ENCODE measurements around the gene TIMM44.
"Not testable (repeated sequence)": the region's sequence is repeated elsewhere in the genome, so short reads cannot be mapped to it uniquely, and the experiment has no call there.

The TIMM44 gene

GRCh38 chr19:7898967-7899366 lies 44.5 kb downstream of the TIMM44 start:
- no peak overlapping the region for H3K4me3 ChIP-seq (ENCODE audit: low read depth, low read length)
- TF ChIP-seq MAX (IDR thresholded peaks at IDR 0.05; ENCODE audit: low read depth, low read length) (no peak), CTCF (IDR thresholded peaks at IDR 0.05; ENCODE audit: low read depth, low read length) (no peak), POLR2A (IDR thresholded peaks at IDR 0.05; ENCODE audit: extremely low read depth, insufficient read length) (no peak), MYC (IDR thresholded peaks at IDR 0.05; ENCODE audit: low read depth, low read length) (no peak)
- DNase-seq (ENCODE audit: low read depth) = no peak

- DNase-seq (ENCODE audit: low read depth) = peak; percentile 54
- TF ChIP-seq MYC (IDR thresholded peaks at IDR 0.05; ENCODE audit: low read depth, low read length) = no peak
- no peak for TF ChIP-seq POLR2A (IDR thresholded peaks at IDR 0.05; ENCODE audit: extremely low read depth, insufficient read length)
- no peak for TF ChIP-seq CTCF (IDR thresholded peaks at IDR 0.05; ENCODE audit: low read depth, low read length)
- TF ChIP-seq MAX (IDR thresholded peaks at IDR 0.05; ENCODE audit: low read depth, low read length) = no peak
- H3K4me3 ChIP-seq (ENCODE audit: low read depth, low read length) = no peak overlapping the region
Observed at GRCh38 chr19:7897292-7897691, 46.2 kb downstream of the TIMM44 start.

- no peak for TF ChIP-seq POLR2A (IDR thresholded peaks at IDR 0.05; ENCODE audit: extremely low read depth, insufficient read length)
- TF ChIP-seq CTCF (IDR thresholded peaks at IDR 0.05; ENCODE audit: low read depth, low read length) = no peak
- no peak for TF ChIP-seq MYC (IDR thresholded peaks at IDR 0.05; ENCODE audit: low read depth, low read length)
- TF ChIP-seq MAX (IDR thresholded peaks at IDR 0.05; ENCODE audit: low read depth, low read length) = no peak
- no peak for DNase-seq (ENCODE audit: low read depth)
- H3K4me3 ChIP-seq (ENCODE audit: low read depth, low read length) = no peak overlapping the region
Observed at GRCh38 chr19:7895565-7895964, 47.9 kb downstream of the TIMM44 start.

GRCh38 chr19:7894612-7895309 lies 48.7 kb downstream of the TIMM44 start:
- no peak overlapping the region for H3K4me3 ChIP-seq (ENCODE audit: low read depth, low read length)
- no peak for TF ChIP-seq CTCF (IDR thresholded peaks at IDR 0.05; ENCODE audit: low read depth, low read length)
- no peak for DNase-seq (ENCODE audit: low read depth)

- H3K4me3 ChIP-seq (ENCODE audit: low read depth, low read length); DNase-seq (ENCODE audit: low read depth): not testable (repeated sequence)
Observed at GRCh38 chr19:7893362-7894101, 49.9 kb downstream of the TIMM44 start.

- H3K4me3 ChIP-seq (ENCODE audit: low read depth, low read length) = no peak overlapping the region
- DNase-seq (ENCODE audit: low read depth) = no peak
- TF ChIP-seq POLR2A (IDR thresholded peaks at IDR 0.05; ENCODE audit: extremely low read depth, insufficient read length) = no peak
- no peak for TF ChIP-seq MAX (IDR thresholded peaks at IDR 0.05; ENCODE audit: low read depth, low read length)
- no peak for TF ChIP-seq MYC (IDR thresholded peaks at IDR 0.05; ENCODE audit: low read depth, low read length)
- no peak for TF ChIP-seq CTCF (IDR thresholded peaks at IDR 0.05; ENCODE audit: low read depth, low read length)
Observed at GRCh38 chr19:7888826-7889217, 54.6 kb downstream of the TIMM44 start.
